B cell (primary cell): ENCODE data around the gene PLCG2. TPM values are rescaled to one million over a fixed set of nuclear protein-coding genes. Genes with fewer than 3 reads are reported as not detected.

Source experiments
- ATAC-seq: fragments of 200-7000 bp; cut with Tn5 transposase; one replicate; pipeline ENCODE4 v1.10.0; 2021; ENCODE audit warnings: low read depth, mild to moderate bottlenecking, moderate number of reproducible peaks, moderate library complexity
- CTCF ChIA-PET: fragments of 350-600 bp; sonication (Branson Sonifier 250); formaldehyde crosslinking; loops from one replicate; lab custom pipeline; 2021; ENCODE audit warnings: antibody characterized with exemption, inconsistent platforms; lab: Charles Lee
- POLR2A ChIA-PET: fragments of 350-600 bp; sonication (Branson Sonifier 250); formaldehyde crosslinking; loops from one replicate; lab custom pipeline; 2021; ENCODE audit warnings: antibody characterized with exemption; lab: Charles Lee
- DNase-seq: peaks from one replicate; pipeline ENCODE4 v3.0.0; 2013
- H2AFZ ChIP-seq: 2 replicates; pipeline ENCODE4 v1.6.1; 2012; ENCODE audit warnings: mild to moderate bottlenecking, low read depth, low read length; ENCODE audit not compliant: insufficient read depth, poor library complexity, severe bottlenecking
- H3K27ac ChIP-seq, 2 donors: 1 replicate in 1 of 2; 2 replicates in 1 of 2; pipeline ENCODE4 v1.5.1; 2012 to 2013; ENCODE audit warnings: low read length in 2 of 2, mild to moderate bottlenecking in 2 of 2, moderate library complexity in 1 of 2
- H3K27me3 ChIP-seq, 4 experiments: fragments of 200-600 bp in 1 of 4; sonication (generic) in 1 of 4; replicated peaks in 1 of 4; 1 replicate in 2 of 4; 2 replicates in 2 of 4; pipeline versions ENCODE4 v1.6.1 to v1.7.0; 2013 to 2016; ENCODE audit warnings: low read length in 3 of 4, mild to moderate bottlenecking in 2 of 4, mixed read lengths in 1 of 4, moderate library complexity in 1 of 4; ENCODE audit not compliant: insufficient read depth in 4 of 4, control insufficient read depth in 3 of 4; ENCODE audit errors: control extremely low read depth in 1 of 4
- H3K36me3 ChIP-seq, 2 experiments: replicated peaks in 1 of 2; 1 replicate in 1 of 2; 2 replicates in 1 of 2; pipeline versions ENCODE4 v1.6.1 to v1.7.1; 2013; ENCODE audit warnings: low read length in 1 of 2; ENCODE audit not compliant: insufficient read depth in 2 of 2, control insufficient read depth in 1 of 2; ENCODE audit errors: control extremely low read depth in 1 of 2, extremely low read depth in 1 of 2
- H3K4me1 ChIP-seq, 2 donors: fragments of 200-600 bp in 1 of 2; sonication (generic) in 1 of 2; 1 replicate in 1 of 2; 2 replicates in 1 of 2; pipeline versions ENCODE4 v1.5.1 to v1.6.1; 2013 to 2017; ENCODE audit warnings: low read length in 2 of 2; ENCODE audit not compliant: control insufficient read depth in 2 of 2, insufficient read depth in 2 of 2
- H3K4me2 ChIP-seq: replicated peaks from 2 replicates; pipeline ENCODE3; 2012; ENCODE audit warnings: mild to moderate bottlenecking, low read depth, low read length; ENCODE audit not compliant: poor library complexity, severe bottlenecking
- H3K4me3 ChIP-seq, 5 experiments: fragments of 200-600 bp in 1 of 5; sonication (generic) in 1 of 5; 1 replicate in 3 of 5; 2 replicates in 2 of 5; pipeline versions ENCODE4 v1.5.1 to v1.7.0; 2011 to 2016; ENCODE audit warnings: low read length in 4 of 5, mild to moderate bottlenecking in 4 of 5, low read depth in 2 of 5, control low read depth in 1 of 5, moderate library complexity in 1 of 5; ENCODE audit not compliant: insufficient read depth in 1 of 5; ENCODE audit errors: control extremely low read depth in 1 of 5, extremely low read depth in 1 of 5
- H3K79me2 ChIP-seq: fragments of 200-600 bp; sonication (generic); one replicate; pipeline ENCODE4 v1.6.0; 2016; ENCODE audit warnings: low read length; ENCODE audit not compliant: control insufficient read depth, insufficient read depth
- H3K9ac ChIP-seq: fragments of 200-600 bp; sonication (generic); 2 replicates; pipeline ENCODE4 v1.6.1; 2017; ENCODE audit warnings: mild to moderate bottlenecking, low read length, moderate library complexity
- H3K9me3 ChIP-seq, 3 donors: one replicate each; pipeline versions ENCODE4 v1.6.1 to v1.7.1; 2013; ENCODE audit warnings: low read length in 2 of 3; ENCODE audit not compliant: control insufficient read depth in 2 of 3, insufficient read depth in 1 of 3; ENCODE audit errors: control extremely low read depth in 1 of 3
- H4K20me1 ChIP-seq: 2 replicates; pipeline ENCODE4 v1.6.0; 2012; ENCODE audit warnings: mild to moderate bottlenecking, low read length; ENCODE audit not compliant: insufficient read depth, control insufficient read depth, poor library complexity, severe bottlenecking
- H3K27ac Mint-ChIP-seq: one replicate; pipeline ENCODE4 v1.8.0; 2021; ENCODE audit warnings: mixed read lengths
- H3K27me3 Mint-ChIP-seq: one replicate; pipeline ENCODE4 v1.8.0; 2021; ENCODE audit warnings: mixed read lengths
- H3K4me1 Mint-ChIP-seq: one replicate; pipeline ENCODE4 v1.8.0; 2021; ENCODE audit warnings: mixed read lengths
- H3K4me3 Mint-ChIP-seq: one replicate; pipeline ENCODE4 v1.8.0; 2021; ENCODE audit warnings: mixed read lengths
- H3K9me3 Mint-ChIP-seq: one replicate; pipeline ENCODE4 v1.8.0; 2022; ENCODE audit warnings: mixed read lengths; ENCODE audit not compliant: insufficient read depth
- CTCF ChIP-seq: fragments of 200-600 bp; IDR thresholded peaks from one replicate; pipeline ENCODE4 v1.8.0; 2022; ENCODE audit warnings: antibody characterized with exemption, mild to moderate bottlenecking
- EZH2 ChIP-seq: IDR thresholded peaks from 2 replicates; pipeline ENCODE4 v1.6.1; 2012; ENCODE audit warnings: borderline replicate concordance, low read depth, mild to moderate bottlenecking, moderate library complexity, low read length; ENCODE audit not compliant: insufficient read depth, poor library complexity, severe bottlenecking
- WGBS: methylation state at CpG from one replicate; pipeline ENCODE4 v1.1.5; 2013; ENCODE audit warnings: missing lambda C conversion rate; ENCODE audit not compliant: insufficient coverage; 5-methylcytosine and 5-hydroxymethylcytosine counted together
- intact Hi-C: fragments of 100-400 bp; cut with micrococcal nuclease; formaldehyde crosslinking; loops from one replicate; pipeline ENCODE4 v1.10.0; 2022
- polyA plus RNA-seq: library from polyadenylated mRNA; depleted of rRNA; stranded (reverse); fragments of >200 nt; gene quantifications from 2 replicates; pipeline ENCODE4 v1.2.3, GENCODE V29; 2012
- total RNA-seq, 2 donors: library from RNA; stranded (reverse); fragments of 120-200 nt in 1 of 2; gene quantifications; 1 replicate in 1 of 2; 2 replicates in 1 of 2; pipeline versions ENCODE4 v1.2.3 to v1.2.4, GENCODE V29; 2013 to 2022

PLCG2 gene
- total and polyA plus RNA-seq, 2 donors (not counting 1 experiment from before 2014, with no cell fraction given) = 194 to 812 TPM

GRCh38 chr16:81780350-81780749 is 1.3 kb downstream of the PLCG2 start:
- WGBS = 37% methylated on average over 8 of the region's 8 CpGs
- peak overlapping the region; percentile 85 for H3K9ac ChIP-seq
- H2AFZ ChIP-seq = peak overlapping the region; percentile 87
- H3K36me3 ChIP-seq = peaks cover 0 to 15% of the 10 kb centered on the region in 2 experiments
- ChIA-PET POLR2A (interaction anchor here (0.6 to 5.4 kb wide), 9 partner anchors 23 to 66 kb away, joined by 3 to 33 read pairs (median 6); no protein-coding TSS in a partner anchor), CTCF (interaction anchor here (0.8 to 7.2 kb wide), 17 partner anchors 11 to 104 kb away, joined by 3 to 91 read pairs (median 6); no protein-coding TSS in a partner anchor)
- peaks cover 69% of the 10 kb centered on the region for H3K79me2 ChIP-seq
- Mint-ChIP-seq H3K4me1 (peaks cover 73% of the 10 kb centered on the region), H3K4me3 (peak overlapping the region; percentile 99), H3K27ac (peak overlapping the region; percentile 95), H3K27me3 (no peaks in the 10 kb centered on the region), H3K9me3 (no peaks in the 10 kb centered on the region)
- ATAC-seq (peak; percentile 4), DNase-seq (peak; percentile 59)
- TF ChIP-seq CTCF (no peak), EZH2 (no peak)
- peak overlapping the region; percentile 72 to 91 for H3K27ac ChIP-seq
- no peaks in the 10 kb centered on the region for H3K27me3 ChIP-seq
- peaks cover 59 to 67% of the 10 kb centered on the region in 2 donors for H3K4me1 ChIP-seq
- intact Hi-C loops = loop anchor here (1.0 kb wide), 1 partner anchor 18 kb away; no protein-coding TSS in a partner anchor
- H4K20me1 ChIP-seq = peaks cover 50% of the 10 kb centered on the region
- no peaks in the 10 kb centered on the region for H3K9me3 ChIP-seq
- peak overlapping the region; percentile 99 for H3K4me2 ChIP-seq
- H3K4me3 ChIP-seq = peak overlapping the region; percentile 81 to 90 (median 83)

- Mint-ChIP-seq H3K9me3 (no peaks in the 10 kb centered on the region), H3K27ac (peak overlapping the region; percentile 95), H3K27me3 (no peaks in the 10 kb centered on the region), H3K4me1 (peaks cover 80% of the 10 kb centered on the region), H3K4me3 (peak overlapping the region; percentile 99)
- WGBS = 100% methylated on average over 2 of the region's 3 CpGs
- no peak for ATAC-seq
- peak overlapping the region in 1 of 5 experiments; percentile 30 for H3K4me3 ChIP-seq
- peak overlapping the region in 1 of 2 donors; percentile 67 for H3K27ac ChIP-seq
- ChIA-PET CTCF (interaction anchor here (0.6 to 7.2 kb wide), 21 partner anchors 9 to 419 kb away, joined by 3 to 91 read pairs (median 4); no protein-coding TSS in a partner anchor), POLR2A (interaction anchor here (0.6 to 5.4 kb wide), 5 partner anchors 27 to 83 kb away, joined by 3 to 33 read pairs (median 4); no protein-coding TSS in a partner anchor)
- H3K79me2 ChIP-seq = peaks cover 87% of the 10 kb centered on the region
- intact Hi-C loops = no loop called here
- H3K27me3 ChIP-seq = no peaks in the 10 kb centered on the region
- TF ChIP-seq CTCF = no peak
- no peak for TF ChIP-seq EZH2
- no peak overlapping the region for H2AFZ ChIP-seq
- peaks cover 66 to 74% of the 10 kb centered on the region in 2 donors for H3K4me1 ChIP-seq
- peak overlapping the region; percentile 50 for H3K4me2 ChIP-seq
- no peak overlapping the region for H3K9ac ChIP-seq
- H4K20me1 ChIP-seq = peaks cover 67% of the 10 kb centered on the region
- no peaks in the 10 kb centered on the region for H3K9me3 ChIP-seq
- no peak for DNase-seq
- peaks cover 0 to 34% of the 10 kb centered on the region in 2 experiments for H3K36me3 ChIP-seq
Measured at GRCh38 chr16:81782236-81782635, 3.1 kb downstream of the PLCG2 start.
